Tibial nerve (tissue), 3 donors: ENCODE data around the gene GPHN.

Experiments used
- POLR2A ChIP-seq, 2 donors: fragments of 450-650 bp; IDR thresholded peaks; one replicate each; pipeline ENCODE4 v1.6.1; 2017; ENCODE audit warnings: antibody characterized with exemption in 2 of 2, mild to moderate bottlenecking in 2 of 2, moderate library complexity in 2 of 2
- TF ChIP-seq, protein P1 (sequence below), 5 experiments: fragments of 200-600 bp in 3 of 5; fragments of 450-650 bp in 2 of 5; sonication (generic) in 3 of 5; IDR thresholded peaks; one replicate each; pipeline ENCODE4 v1.5.1; 2016 to 2019; ENCODE audit warnings: antibody characterized with exemption in 5 of 5, mild to moderate bottlenecking in 3 of 5, moderate library complexity in 2 of 5

DNA sequence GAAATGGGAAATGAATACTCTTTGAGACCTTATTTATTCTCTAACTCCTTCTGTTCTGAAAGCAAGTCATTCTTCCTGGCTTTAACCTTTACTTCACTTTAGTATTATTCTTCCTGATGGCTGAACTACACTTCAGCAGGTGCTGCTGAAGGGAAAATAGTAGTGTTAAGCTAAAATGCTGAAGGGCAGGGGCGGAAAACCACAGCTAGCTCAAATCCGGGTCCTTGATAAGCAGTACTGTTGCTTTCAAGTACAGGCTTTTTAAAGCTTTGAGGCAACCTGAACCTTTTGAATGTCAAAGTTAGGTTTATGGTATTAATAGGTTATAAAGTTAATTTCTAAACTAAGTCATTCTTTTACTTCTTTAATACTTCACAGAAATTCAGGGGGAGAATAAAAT, 11.0 kb upstream of the GPHN start:
- TF ChIP-seq, protein P1, sequence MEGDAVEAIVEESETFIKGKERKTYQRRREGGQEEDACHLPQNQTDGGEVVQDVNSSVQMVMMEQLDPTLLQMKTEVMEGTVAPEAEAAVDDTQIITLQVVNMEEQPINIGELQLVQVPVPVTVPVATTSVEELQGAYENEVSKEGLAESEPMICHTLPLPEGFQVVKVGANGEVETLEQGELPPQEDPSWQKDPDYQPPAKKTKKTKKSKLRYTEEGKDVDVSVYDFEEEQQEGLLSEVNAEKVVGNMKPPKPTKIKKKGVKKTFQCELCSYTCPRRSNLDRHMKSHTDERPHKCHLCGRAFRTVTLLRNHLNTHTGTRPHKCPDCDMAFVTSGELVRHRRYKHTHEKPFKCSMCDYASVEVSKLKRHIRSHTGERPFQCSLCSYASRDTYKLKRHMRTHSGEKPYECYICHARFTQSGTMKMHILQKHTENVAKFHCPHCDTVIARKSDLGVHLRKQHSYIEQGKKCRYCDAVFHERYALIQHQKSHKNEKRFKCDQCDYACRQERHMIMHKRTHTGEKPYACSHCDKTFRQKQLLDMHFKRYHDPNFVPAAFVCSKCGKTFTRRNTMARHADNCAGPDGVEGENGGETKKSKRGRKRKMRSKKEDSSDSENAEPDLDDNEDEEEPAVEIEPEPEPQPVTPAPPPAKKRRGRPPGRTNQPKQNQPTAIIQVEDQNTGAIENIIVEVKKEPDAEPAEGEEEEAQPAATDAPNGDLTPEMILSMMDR (IDR thresholded peaks at IDR 0.05), result no peak
- no peak for TF ChIP-seq POLR2A (IDR thresholded peaks at IDR 0.05)
